Gastrocnemius medialis (tissue), 4 donors: ENCODE data around the gene SEMA3A. TPM values are rescaled to one million over a fixed set of nuclear protein-coding genes. Genes with fewer than 3 reads are reported as not detected.

Experiments
- ATAC-seq, 2 donors: fragments of 150-250 bp; one replicate each; pipeline ENCODE4 v1.9.1; 2016
- DNase-seq, 2 donors: peaks; one replicate each; pipeline ENCODE4 v3.0.0-alpha.2; 2019
- H3K27ac ChIP-seq, 4 donors: fragments of 200-600 bp; sonication (generic); 1 replicate in 1 of 4; 2 replicates in 3 of 4; pipeline ENCODE4 v1.5.1; 2016 to 2018; ENCODE audit warnings: mild to moderate bottlenecking in 2 of 4, moderate library complexity in 1 of 4
- H3K27me3 ChIP-seq, 3 donors: fragments of 200-600 bp; sonication (generic) in 2 of 3; 1 replicate in 1 of 3; 2 replicates in 2 of 3; pipeline versions ENCODE4 v1.5.1 to v1.6.0; 2016 to 2019; ENCODE audit warnings: mild to moderate bottlenecking in 1 of 3, moderate library complexity in 1 of 3
- H3K36me3 ChIP-seq, 2 donors: fragments of 200-600 bp; sonication (generic) in 1 of 2; one replicate each; pipeline ENCODE4 v1.5.1; 2017 to 2018
- H3K4me1 ChIP-seq, 2 donors: fragments of 200-600 bp; sonication (generic) in 1 of 2; one replicate each; pipeline ENCODE4 v1.5.1; 2016 to 2017; ENCODE audit warnings: mild to moderate bottlenecking in 2 of 2
- H3K4me3 ChIP-seq, 4 donors: fragments of 200-600 bp; sonication (generic) in 3 of 4; 1 replicate in 1 of 4; 2 replicates in 3 of 4; pipeline ENCODE4 v1.5.1; 2016 to 2019; ENCODE audit warnings: mild to moderate bottlenecking in 2 of 4
- H3K9me3 ChIP-seq, 3 donors: fragments of 200-600 bp; sonication (generic) in 2 of 3; 1 replicate in 1 of 3; 2 replicates in 2 of 3; pipeline ENCODE4 v1.5.1; 2016 to 2019
- CTCF ChIP-seq, 5 experiments: fragments of 450-650 bp in 3 of 5; fragments of 200-600 bp in 2 of 5; sonication (generic) in 2 of 5; IDR thresholded peaks in 4 of 5; conservative IDR thresholded peaks in 1 of 5; 1 replicate in 4 of 5; 2 replicates in 1 of 5; pipeline ENCODE4 v1.5.1; 2016 to 2019; ENCODE audit warnings: antibody characterized with exemption in 5 of 5, mild to moderate bottlenecking in 3 of 5, moderate library complexity in 3 of 5
- POLR2A ChIP-seq, 2 donors: fragments of 450-650 bp; IDR thresholded peaks; one replicate each; pipeline ENCODE4 v1.6.1; 2017; ENCODE audit warnings: antibody characterized with exemption in 2 of 2, mild to moderate bottlenecking in 2 of 2, moderate library complexity in 2 of 2
- in situ Hi-C, 4 donors: fragments of 200-750 bp; cut with MboI; loops; one replicate each; pipeline versions ENCODE4 v1.15.0 to v1.8.0; 2017; ENCODE audit warnings: low sequenced_read_pairs in 4 of 4
- intact Hi-C: fragments of 100-400 bp; cut with DNase I; formaldehyde crosslinking; loops from one replicate; pipeline ENCODE4 v1.15.1; 2023; ENCODE audit warnings: low total_unique reads
- total RNA-seq, 4 donors: library from RNA; depleted of rRNA; stranded (reverse); fragments of >200 nt; gene quantifications; one replicate each; pipeline versions ENCODE4 v1.1.0 to v1.2.3, GENCODE V29; 2016

The SEMA3A gene
- total RNA-seq, 4 donors from 2014 or later = 0.07 to 0.29 (median 0.13) TPM

- Histone ChIP-seq H3K27me3 (no peaks in the 10 kb centered on the region), H3K4me3 (no peak overlapping the region), H3K9me3 (no peaks in the 10 kb centered on the region), H3K4me1 (no peaks in the 10 kb centered on the region), H3K36me3 (no peaks in the 10 kb centered on the region), H3K27ac (no peak overlapping the region)
- in situ Hi-C loops (no loop called here), intact Hi-C loops (no loop called here)
- no peak for TF ChIP-seq CTCF (IDR thresholded peaks at IDR 0.05 in 4 of 5, conservative IDR thresholded peaks at IDR 0.05 in 1 of 5)
- TF ChIP-seq POLR2A (IDR thresholded peaks at IDR 0.05) = no peak
- DNase-seq (no peak), ATAC-seq (no peak)
These were observed 77.3 kb downstream of the SEMA3A start for GRCh38 chr7:84117304-84117703.

DNA sequence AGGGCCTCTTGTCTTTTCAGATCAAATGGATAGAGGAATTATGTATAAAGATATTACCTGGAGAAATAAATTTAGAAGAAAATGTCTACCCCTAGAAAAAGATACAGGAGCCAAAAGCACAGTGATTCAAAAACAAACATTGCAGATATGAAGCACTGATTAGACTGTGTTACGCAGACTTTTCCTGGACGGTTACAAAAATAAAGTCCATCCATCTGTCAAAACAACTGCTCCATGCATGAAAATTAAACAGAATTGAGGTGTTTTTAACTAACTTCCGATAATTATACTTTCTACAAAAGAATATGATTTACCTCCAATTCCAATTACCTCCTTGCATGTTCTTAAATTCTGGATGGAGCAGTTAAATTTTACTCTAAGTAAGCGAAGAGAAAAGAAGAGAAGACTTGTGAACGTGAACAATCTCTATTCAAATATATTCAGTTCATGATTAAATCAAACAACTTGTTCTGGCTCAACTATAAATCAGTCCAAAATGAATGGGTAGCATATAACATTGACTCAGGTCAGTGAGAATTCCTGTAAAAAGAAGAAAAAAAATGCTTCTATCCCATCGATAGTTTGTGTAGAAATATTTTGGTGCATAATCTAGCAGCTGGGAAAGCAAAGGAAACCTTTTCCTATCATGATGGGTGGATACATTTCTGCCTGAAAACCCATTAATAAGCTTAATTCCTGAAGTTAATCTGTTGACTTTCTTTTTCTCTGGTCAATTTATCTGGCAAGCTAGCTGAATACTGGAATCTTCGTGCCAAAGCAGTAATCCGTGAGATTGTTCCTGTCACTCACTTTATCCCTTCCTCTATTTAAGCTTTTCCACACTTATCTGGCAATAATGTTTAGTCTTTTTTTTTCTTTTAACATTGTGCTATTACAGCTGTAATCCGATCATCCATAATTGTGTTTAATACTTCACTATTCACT is 80.4 kb downstream of the SEMA3A start:
- no peak for TF ChIP-seq CTCF (IDR thresholded peaks at IDR 0.05 in 4 of 5, conservative IDR thresholded peaks at IDR 0.05 in 1 of 5)
- TF ChIP-seq POLR2A (IDR thresholded peaks at IDR 0.05) = no peak
- Histone ChIP-seq H3K4me1 (no peaks in the 10 kb centered on the region), H3K27me3 (no peaks in the 10 kb centered on the region), H3K4me3 (no peak overlapping the region), H3K9me3 (no peaks in the 10 kb centered on the region), H3K36me3 (no peaks in the 10 kb centered on the region), H3K27ac (no peak overlapping the region)
- no peak for ATAC-seq
- intact Hi-C loops (no loop called here), in situ Hi-C loops (no loop called here)
- no peak for DNase-seq

GRCh38 chr7:84113286-84113685 is 81.3 kb downstream of the SEMA3A start:
- intact Hi-C loops = no loop called here
- Histone ChIP-seq H3K9me3 (no peaks in the 10 kb centered on the region), H3K36me3 (no peaks in the 10 kb centered on the region), H3K27me3 (no peaks in the 10 kb centered on the region), H3K4me1 (no peaks in the 10 kb centered on the region), H3K27ac (no peak overlapping the region), H3K4me3 (no peak overlapping the region)
- ATAC-seq (no peak), DNase-seq (no peak)
- in situ Hi-C loops = no loop called here
- TF ChIP-seq POLR2A (IDR thresholded peaks at IDR 0.05) = no peak

DNA sequence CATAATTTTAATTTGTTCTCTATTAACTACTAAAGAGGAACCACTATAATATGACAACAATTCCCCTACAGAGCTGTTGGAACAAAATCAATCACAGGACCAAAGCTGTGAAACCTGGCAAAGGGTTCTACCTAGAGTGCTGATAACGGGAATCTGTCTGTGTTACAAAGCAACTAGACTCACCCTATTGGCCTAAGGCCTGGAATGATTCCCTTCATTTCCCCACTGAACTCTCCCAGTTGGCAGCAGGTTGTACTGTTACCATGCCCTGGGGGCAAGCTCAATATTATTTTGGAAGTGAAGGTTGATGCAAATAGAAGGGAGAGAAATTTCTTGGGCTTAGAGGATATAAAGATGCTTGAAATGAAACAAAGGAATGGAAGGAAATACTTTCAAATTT is 81.8 kb downstream of the SEMA3A start:
- H3K27ac ChIP-seq = no peak overlapping the region
- ATAC-seq (no peak), DNase-seq (no peak)
- no peaks in the 10 kb centered on the region for H3K27me3 ChIP-seq
- no peaks in the 10 kb centered on the region for H3K4me1 ChIP-seq
- in situ Hi-C loops = no loop called here
- TF ChIP-seq CTCF (IDR thresholded peaks at IDR 0.05 in 4 of 5, conservative IDR thresholded peaks at IDR 0.05 in 1 of 5) (no peak), POLR2A (IDR thresholded peaks at IDR 0.05) (no peak)
- H3K9me3 ChIP-seq = no peaks in the 10 kb centered on the region
- H3K36me3 ChIP-seq = no peaks in the 10 kb centered on the region
- intact Hi-C loops = no loop called here
- H3K4me3 ChIP-seq = no peak overlapping the region

DNA sequence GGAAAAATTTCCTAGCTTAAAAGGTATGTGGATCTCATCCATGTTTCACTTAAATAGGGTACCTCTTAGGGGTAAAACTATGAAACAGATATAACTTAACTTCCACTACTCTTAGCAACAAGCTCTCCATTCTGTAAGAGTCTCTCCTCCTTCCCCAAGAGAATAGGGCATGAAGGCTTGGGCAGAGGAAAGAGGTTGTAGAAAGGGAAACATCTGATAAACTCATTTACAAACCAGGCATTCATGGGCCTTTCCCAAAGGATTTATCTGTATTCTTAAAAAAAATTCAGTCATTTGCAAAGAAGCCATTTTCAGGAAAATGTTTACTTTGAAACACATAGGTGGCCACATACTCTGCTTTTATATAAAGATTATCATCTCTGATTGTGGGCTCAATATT is 82.7 kb downstream of the SEMA3A start:
- Histone ChIP-seq H3K27me3 (no peaks in the 10 kb centered on the region), H3K4me1 (no peaks in the 10 kb centered on the region)
- ATAC-seq = no peak

More for the DNA sequence above, 82.7 kb downstream of the SEMA3A start:
- H3K27ac ChIP-seq = no peak overlapping the region
- in situ Hi-C loops (no loop called here), intact Hi-C loops (no loop called here)
- no peaks in the 10 kb centered on the region for H3K9me3 ChIP-seq
- no peak overlapping the region for H3K4me3 ChIP-seq
- DNase-seq = no peak
- H3K36me3 ChIP-seq = no peaks in the 10 kb centered on the region
- no peak for TF ChIP-seq CTCF (IDR thresholded peaks at IDR 0.05 in 4 of 5, conservative IDR thresholded peaks at IDR 0.05 in 1 of 5)
- TF ChIP-seq POLR2A (IDR thresholded peaks at IDR 0.05) = no peak
